Spleen (tissue), 11 donors: ENCODE results near the gene ERCC6L. TPM values are rescaled to one million over a fixed set of nuclear protein-coding genes. Genes with fewer than 3 reads are reported as not detected.

Experiments
- DNase-seq: peaks from one replicate; pipeline ENCODE4 v3.0.0-alpha.2; 2020
- H3K27ac ChIP-seq, 8 donors: fragments of 200-600 bp; sonication (generic) in 7 of 8; 1 replicate in 4 of 8; 2 replicates in 4 of 8; pipeline versions ENCODE4 v1.5.0 to v1.8.0; 2016 to 2021; ENCODE audit warnings: inconsistent platforms in 4 of 8, mild to moderate bottlenecking in 4 of 8, moderate library complexity in 1 of 8
- H3K27me3 ChIP-seq, 7 donors: fragments of 200-600 bp; sonication (generic) in 6 of 7; replicated peaks in 1 of 7; 1 replicate in 4 of 7; 2 replicates in 3 of 7; pipeline versions ENCODE4 v1.5.0 to v1.8.0; 2016 to 2021; ENCODE audit warnings: inconsistent platforms in 3 of 7, mild to moderate bottlenecking in 1 of 7
- H3K36me3 ChIP-seq, 6 donors: fragments of 200-600 bp; sonication (generic) in 5 of 6; 1 replicate in 4 of 6; 2 replicates in 2 of 6; pipeline versions ENCODE4 v1.5.0 to v1.8.0; 2016 to 2021; ENCODE audit warnings: inconsistent platforms in 2 of 6
- H3K4me1 ChIP-seq, 6 donors: fragments of 200-600 bp; sonication (generic) in 5 of 6; 1 replicate in 3 of 6; 2 replicates in 3 of 6; pipeline versions ENCODE4 v1.5.0 to v1.8.0; 2016 to 2021; ENCODE audit warnings: inconsistent platforms in 3 of 6
- H3K4me3 ChIP-seq, 8 donors: fragments of 200-600 bp; sonication (generic) in 7 of 8; 1 replicate in 4 of 8; 2 replicates in 4 of 8; pipeline versions ENCODE4 v1.5.0 to v1.8.0; 2016 to 2021; ENCODE audit warnings: inconsistent platforms in 4 of 8, mild to moderate bottlenecking in 4 of 8, moderate library complexity in 2 of 8
- H3K9me3 ChIP-seq, 8 donors: fragments of 200-600 bp; sonication (generic) in 7 of 8; 1 replicate in 4 of 8; 2 replicates in 4 of 8; pipeline versions ENCODE4 v1.5.0 to v1.8.0; 2016 to 2021; ENCODE audit warnings: inconsistent platforms in 4 of 8
- POLR2A ChIP-seq, 3 donors: fragments of 450-650 bp; IDR thresholded peaks; one replicate each; pipeline ENCODE4 v1.5.1; 2017; ENCODE audit warnings: antibody characterized with exemption in 3 of 3, mild to moderate bottlenecking in 1 of 3
- POLR2AphosphoS5 ChIP-seq, 3 donors: sonication (generic); formaldehyde crosslinking; IDR thresholded peaks; one replicate each; pipeline ENCODE4 v1.5.1; 2017; ENCODE audit warnings: antibody characterized with exemption in 3 of 3
- WGBS, 5 donors: extraction: QIAGEN DNeasy Blood & Tissue Kit in 3 of 5; methylation state at CpG; one replicate each; pipeline versions ENCODE4 v1.1.5 to v1.1.7; 2013 to 2018; 5-methylcytosine and 5-hydroxymethylcytosine counted together
- intact Hi-C: fragments of 100-400 bp; cut with DNase I; formaldehyde crosslinking; loops from one replicate; pipeline ENCODE4 v1.15.0; 2023; ENCODE audit warnings: low total_unique reads
- polyA plus RNA-seq, 3 donors: library from polyadenylated mRNA; stranded (reverse); fragments of 200-250 nt; gene quantifications; one replicate each; pipeline ENCODE4 v1.2.1, GENCODE V29; 2013
- total RNA-seq, 7 donors: library from RNA; depleted of rRNA in 3 of 7; stranded (reverse); fragments of >200 nt in 3 of 7; fragmentation: NEBNext Ultra II Directional in 4 of 7; extraction: Animal tissue kit (Norgen Biotek cat#: 25700) in 4 of 7; gene quantifications; one replicate each; pipeline versions ENCODE4 v1.1.0 to v1.2.1, GENCODE V29; 2016 to 2021
- TF ChIP-seq, protein P1 (sequence below), 11 experiments: fragments of 200-600 bp in 7 of 11; fragments of 450-650 bp in 4 of 11; sonication (generic) in 4 of 11; IDR thresholded peaks in 8 of 11; conservative IDR thresholded peaks in 3 of 11; 1 replicate in 7 of 11; 2 replicates in 4 of 11; pipeline versions ENCODE4 v1.4.0 to v1.8.0; 2016 to 2021; ENCODE audit warnings: antibody characterized with exemption in 11 of 11, inconsistent platforms in 4 of 11, mild to moderate bottlenecking in 1 of 11
- donor health status: healthy with polysubstance abuse.
- donor health status: DM: no; HTN: no; CAD: no; lungs with moderate emphysema.
- donor health status: DM: no; HTN: no; CAD: no.
- donor health status: Bipolar disorder and iron deficiency.
- donor health status: healthy.
- donor health status: DM: no; HTN: no; CAD: no.
- donor health status: DM: yes; HTN: yes; CAD: no.

Gene ERCC6L
- total and polyA plus RNA-seq, 10 donors: 0.30 to 1.4 (median 0.77) TPM

- Histone ChIP-seq H3K27ac (no peak overlapping the region), H3K4me3 (no peak overlapping the region), H3K36me3 (no peaks in the 10 kb centered on the region), H3K27me3 (no peaks in the 10 kb centered on the region), H3K4me1 (peaks cover 0 to 3% (median under 1%) of the 10 kb centered on the region in 6 donors), H3K9me3 (no peaks in the 10 kb centered on the region)
- no peak for DNase-seq
- intact Hi-C loops: no loop called here
- 32 to 49% (median 41%) methylated on average over 3 of the region's 3 CpGs for WGBS, 5 donors
- TF ChIP-seq POLR2AphosphoS5 (IDR thresholded peaks at IDR 0.05): no peak
- TF ChIP-seq, protein P1, sequence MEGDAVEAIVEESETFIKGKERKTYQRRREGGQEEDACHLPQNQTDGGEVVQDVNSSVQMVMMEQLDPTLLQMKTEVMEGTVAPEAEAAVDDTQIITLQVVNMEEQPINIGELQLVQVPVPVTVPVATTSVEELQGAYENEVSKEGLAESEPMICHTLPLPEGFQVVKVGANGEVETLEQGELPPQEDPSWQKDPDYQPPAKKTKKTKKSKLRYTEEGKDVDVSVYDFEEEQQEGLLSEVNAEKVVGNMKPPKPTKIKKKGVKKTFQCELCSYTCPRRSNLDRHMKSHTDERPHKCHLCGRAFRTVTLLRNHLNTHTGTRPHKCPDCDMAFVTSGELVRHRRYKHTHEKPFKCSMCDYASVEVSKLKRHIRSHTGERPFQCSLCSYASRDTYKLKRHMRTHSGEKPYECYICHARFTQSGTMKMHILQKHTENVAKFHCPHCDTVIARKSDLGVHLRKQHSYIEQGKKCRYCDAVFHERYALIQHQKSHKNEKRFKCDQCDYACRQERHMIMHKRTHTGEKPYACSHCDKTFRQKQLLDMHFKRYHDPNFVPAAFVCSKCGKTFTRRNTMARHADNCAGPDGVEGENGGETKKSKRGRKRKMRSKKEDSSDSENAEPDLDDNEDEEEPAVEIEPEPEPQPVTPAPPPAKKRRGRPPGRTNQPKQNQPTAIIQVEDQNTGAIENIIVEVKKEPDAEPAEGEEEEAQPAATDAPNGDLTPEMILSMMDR (IDR thresholded peaks at IDR 0.05 in 8 of 11, conservative IDR thresholded peaks at IDR 0.05 in 3 of 11): no peak
Measured at GRCh38 chrX:72243472-72243871, 4.6 kb upstream of the ERCC6L start.

GRCh38 chrX:72240976-72241375 is 2.1 kb upstream of the ERCC6L start:
- H3K36me3 ChIP-seq: no peaks in the 10 kb centered on the region
- H3K9me3 ChIP-seq: no peaks in the 10 kb centered on the region
- intact Hi-C loops: no loop called here
- DNase-seq: no peak
- H3K4me3 ChIP-seq: no peak overlapping the region
- no peaks in the 10 kb centered on the region for H3K27me3 ChIP-seq
- 73 to 95% (median 86%) methylated on average over 3 to 4 of the region's 4 CpGs for WGBS, 5 donors
- TF ChIP-seq, protein P1 (IDR thresholded peaks at IDR 0.05 in 8 of 11, conservative IDR thresholded peaks at IDR 0.05 in 3 of 11): no peak
- TF ChIP-seq POLR2A (IDR thresholded peaks at IDR 0.05): no peak
- no peak for TF ChIP-seq POLR2AphosphoS5 (IDR thresholded peaks at IDR 0.05)
- H3K4me1 ChIP-seq: peaks cover 0 to 7% (median 2%) of the 10 kb centered on the region in 6 donors
- no peak overlapping the region for H3K27ac ChIP-seq

- 34 to 48% (median 39%) methylated on average over 6 of the region's 6 CpGs for WGBS, 5 donors
- H3K36me3 ChIP-seq: no peaks in the 10 kb centered on the region
- H3K4me3 ChIP-seq: peak overlapping the region in 5 of 8 donors; percentile 31 to 65 (median 36)
- TF ChIP-seq POLR2AphosphoS5 (IDR thresholded peaks at IDR 0.05): no peak
- no peak for TF ChIP-seq POLR2A (IDR thresholded peaks at IDR 0.05)
- TF ChIP-seq, protein P1 (IDR thresholded peaks at IDR 0.05 in 8 of 11, conservative IDR thresholded peaks at IDR 0.05 in 3 of 11): no peak
- no peaks in the 10 kb centered on the region for H3K9me3 ChIP-seq
- H3K27ac ChIP-seq: no peak overlapping the region
- no peaks in the 10 kb centered on the region for H3K27me3 ChIP-seq
- no peak for DNase-seq
- intact Hi-C loops: no loop called here
- H3K4me1 ChIP-seq: peaks cover 0 to 7% (median 2%) of the 10 kb centered on the region in 6 donors
Measured at GRCh38 chrX:72238183-72238582, 644 bp downstream of the ERCC6L start.

- DNase-seq: no peak
- no peak overlapping the region for H3K27ac ChIP-seq
- peaks cover 0 to 7% (median 2%) of the 10 kb centered on the region in 6 donors for H3K4me1 ChIP-seq
- no peak overlapping the region for H3K4me3 ChIP-seq
- no peaks in the 10 kb centered on the region for H3K36me3 ChIP-seq
- no peaks in the 10 kb centered on the region for H3K27me3 ChIP-seq
- intact Hi-C loops: no loop called here
- WGBS, 5 donors: 80 to 100% (median 95%) methylated on average over 4 of the region's 4 CpGs
- TF ChIP-seq POLR2A (IDR thresholded peaks at IDR 0.05) (no peak), POLR2AphosphoS5 (IDR thresholded peaks at IDR 0.05) (no peak)
- TF ChIP-seq, protein P1 (IDR thresholded peaks at IDR 0.05 in 8 of 11, conservative IDR thresholded peaks at IDR 0.05 in 3 of 11): no peak
- no peaks in the 10 kb centered on the region for H3K9me3 ChIP-seq
Measured at GRCh38 chrX:72236841-72237240, 2.0 kb downstream of the ERCC6L start.
